Naive thymus-derived CD4-positive, alpha-beta T cell (primary cell): ENCODE data around the gene CYTH2. TPM values are rescaled to one million over a fixed set of nuclear protein-coding genes. Genes with fewer than 3 reads are reported as not detected.

Source experiments
- ATAC-seq: fragments of 150-1000 bp; cut with Tn5 transposase; 2 replicates; pipeline ENCODE4 v1.10.0; 2021; ENCODE audit warnings: mild to moderate bottlenecking, moderate library complexity
- CTCF ChIA-PET: fragments of 350-600 bp; sonication (Branson Sonifier 250); formaldehyde crosslinking; loops from one replicate; lab custom pipeline; 2021; ENCODE audit warnings: antibody characterized with exemption; lab: Charles Lee
- POLR2A ChIA-PET: fragments of 350-600 bp; sonication (Branson Sonifier 250); formaldehyde crosslinking; loops from one replicate; lab custom pipeline; 2021; ENCODE audit warnings: antibody characterized with exemption, inconsistent platforms; lab: Charles Lee
- DNase-seq, 9 donors: peaks; one replicate each; pipeline versions ENCODE4 v3.0.0 to v3.0.0-alpha.2; 2020 to 2022; ENCODE audit warnings: mixed read lengths in 1 of 9
- H3K27ac ChIP-seq: one replicate; pipeline ENCODE4 v1.7.0; 2013; ENCODE audit warnings: mild to moderate bottlenecking, low read depth, low read length, moderate library complexity
- H3K27me3 ChIP-seq, 2 donors: one replicate each; pipeline ENCODE4 v1.7.0; 2013; ENCODE audit warnings: low read length in 2 of 2, mild to moderate bottlenecking in 2 of 2, moderate library complexity in 2 of 2; ENCODE audit not compliant: control insufficient read depth in 2 of 2, insufficient read depth in 2 of 2
- H3K36me3 ChIP-seq, 3 experiments: 1 replicate in 2 of 3; 2 replicates in 1 of 3; pipeline ENCODE4 v1.7.0; 2013; ENCODE audit warnings: low read length in 3 of 3, mild to moderate bottlenecking in 3 of 3, moderate library complexity in 1 of 3; ENCODE audit not compliant: insufficient read depth in 3 of 3, control insufficient read depth in 2 of 3
- H3K4me1 ChIP-seq, 2 donors: one replicate each; pipeline ENCODE4 v1.7.0; 2013; ENCODE audit warnings: low read length in 2 of 2, mild to moderate bottlenecking in 2 of 2, moderate library complexity in 1 of 2; ENCODE audit not compliant: control insufficient read depth in 2 of 2, insufficient read depth in 2 of 2
- H3K4me3 ChIP-seq: 2 replicates; pipeline ENCODE4 v1.7.0; 2013; ENCODE audit warnings: mild to moderate bottlenecking, low read length
- H3K9me3 ChIP-seq, 3 experiments: 1 replicate in 2 of 3; 2 replicates in 1 of 3; pipeline ENCODE4 v1.7.0; 2013; ENCODE audit warnings: low read length in 3 of 3; ENCODE audit not compliant: control insufficient read depth in 2 of 3
- H3K27ac Mint-ChIP-seq, 9 donors: one replicate each; pipeline ENCODE4 v1.8.0; 2020 to 2022; ENCODE audit warnings: mixed read lengths in 9 of 9, mild to moderate bottlenecking in 8 of 9, moderate library complexity in 5 of 9, inconsistent platforms in 2 of 9
- H3K27me3 Mint-ChIP-seq, 5 donors: one replicate each; pipeline ENCODE4 v1.8.0; 2021 to 2022; ENCODE audit warnings: mixed read lengths in 5 of 5, mild to moderate bottlenecking in 1 of 5
- H3K36me3 Mint-ChIP-seq, 5 donors: one replicate each; pipeline ENCODE4 v1.8.0; 2020 to 2022; ENCODE audit warnings: mixed read lengths in 5 of 5, mild to moderate bottlenecking in 3 of 5, inconsistent platforms in 1 of 5
- H3K4me1 Mint-ChIP-seq, 7 donors: one replicate each; pipeline ENCODE4 v1.8.0; 2020 to 2022; ENCODE audit warnings: mixed read lengths in 7 of 7, mild to moderate bottlenecking in 3 of 7, inconsistent platforms in 1 of 7
- H3K4me3 Mint-ChIP-seq, 10 donors: one replicate each; pipeline ENCODE4 v1.8.0; 2020 to 2022; ENCODE audit warnings: mild to moderate bottlenecking in 10 of 10, mixed read lengths in 10 of 10, moderate library complexity in 6 of 10, inconsistent platforms in 2 of 10
- H3K9me3 Mint-ChIP-seq, 11 donors: one replicate each; pipeline ENCODE4 v1.8.0; 2020 to 2022; ENCODE audit warnings: mixed read lengths in 11 of 11, mild to moderate bottlenecking in 4 of 11, inconsistent platforms in 1 of 11, moderate library complexity in 1 of 11
- intact Hi-C, 2 donors: fragments of 100-400 bp; cut with micrococcal nuclease; formaldehyde crosslinking; loops; one replicate each; pipeline ENCODE4 v1.15.1; 2023
- polyA plus RNA-seq, 2 donors: library from polyadenylated mRNA; unstranded; fragments of 300-500 nt; fragmentation: Illumina TruSeq; gene quantifications; one replicate each; pipeline ENCODE4 v1.2.3, GENCODE V29; 2021
- total RNA-seq, 6 experiments: library from RNA in 5 of 6; stranded (reverse) in 5 of 6; gene quantifications; 1 replicate in 5 of 6; 2 replicates in 1 of 6; pipeline ENCODE4 v1.2.3 and lab custom pipeline; 2021 to 2026

CYTH2 gene
- total and polyA plus RNA-seq, 7 experiments from 2014 or later = 23.6 to 82.1 (median 49.2) TPM

GRCh38 chr19:48524221-48524620 lies 55.1 kb downstream of the CYTH2 start:
- Mint-ChIP-seq H3K4me1 (no peaks in the 10 kb centered on the region), H3K4me3 (no peak overlapping the region), H3K27ac (no peak overlapping the region), H3K36me3 (peaks cover 0 to 14% (median 9%) of the 10 kb centered on the region in 5 donors), H3K9me3 (peaks cover 4 to 48% (median 24%) of the 10 kb centered on the region in 11 donors), H3K27me3 (peaks cover 0 to 5% (median 0%) of the 10 kb centered on the region in 5 donors)
- Histone ChIP-seq H3K4me1 (no peaks in the 10 kb centered on the region), H3K27ac (no peak overlapping the region), H3K27me3 (no peaks in the 10 kb centered on the region), H3K36me3 (no peaks in the 10 kb centered on the region), H3K4me3 (no peak overlapping the region), H3K9me3 (peaks cover 0 to 22% (median 0%) of the 10 kb centered on the region in 3 experiments)
- DNase-seq = no peak
- no peak for ATAC-seq
- CTCF ChIA-PET = interaction anchor here (0.6 kb wide), 1 partner anchor 9 kb away, joined by 3 read pairs; no protein-coding TSS in a partner anchor
- intact Hi-C loops = no loop called here
- POLR2A ChIA-PET = no interaction called here

DNA sequence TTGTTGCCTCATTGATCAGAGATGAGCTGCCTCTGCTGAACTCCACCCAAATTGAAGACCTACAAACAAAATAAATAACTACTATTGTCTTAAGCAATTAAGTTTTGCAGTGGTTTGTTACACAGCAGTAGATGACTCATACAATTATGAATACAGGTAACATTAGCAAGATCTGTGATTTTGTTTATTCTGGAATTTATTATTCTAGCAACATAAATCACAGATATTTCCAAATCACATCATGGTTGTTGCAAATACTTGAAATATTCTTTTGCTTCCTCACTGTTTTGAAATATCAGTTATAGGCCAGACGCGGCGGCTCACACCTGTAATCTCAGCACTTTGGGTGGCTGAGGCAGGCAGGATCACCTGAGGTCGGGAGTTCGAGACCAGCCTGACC lies 55.6 kb downstream of the CYTH2 start:
- Histone ChIP-seq H3K27ac (no peak overlapping the region), H3K4me3 (no peak overlapping the region), H3K27me3 (no peaks in the 10 kb centered on the region), H3K4me1 (no peaks in the 10 kb centered on the region), H3K36me3 (no peaks in the 10 kb centered on the region), H3K9me3 (peaks cover 0 to 24% (median 0%) of the 10 kb centered on the region in 3 experiments)
- no peak overlapping the region for H3K27ac Mint-ChIP-seq
- ChIA-PET CTCF (no interaction called here), POLR2A (no interaction called here)
- peaks cover 4 to 52% (median 25%) of the 10 kb centered on the region in 11 donors for H3K9me3 Mint-ChIP-seq
- no peak for ATAC-seq
- DNase-seq = no peak
- H3K36me3 Mint-ChIP-seq = peaks cover 0 to 16% (median 9%) of the 10 kb centered on the region in 5 donors
- peaks cover 0 to 5% (median 0%) of the 10 kb centered on the region in 5 donors for H3K27me3 Mint-ChIP-seq
- no peaks in the 10 kb centered on the region for H3K4me1 Mint-ChIP-seq
- H3K4me3 Mint-ChIP-seq = no peak overlapping the region
- intact Hi-C loops = no loop called here

GRCh38 chr19:48529156-48529555 lies 60.0 kb downstream of the CYTH2 start:
- H3K27ac ChIP-seq = no peak overlapping the region
- CTCF ChIA-PET = no interaction called here
- Mint-ChIP-seq H3K9me3 (peaks cover 2 to 57% (median 24%) of the 10 kb centered on the region in 11 donors), H3K4me3 (no peak overlapping the region), H3K4me1 (no peaks in the 10 kb centered on the region), H3K27me3 (peaks cover 0 to 11% (median 2%) of the 10 kb centered on the region in 5 donors), H3K27ac (no peak overlapping the region), H3K36me3 (peaks cover 0 to 16% (median 6%) of the 10 kb centered on the region in 5 donors)
- DNase-seq (no peak), ATAC-seq (no peak)
- H3K9me3 ChIP-seq = peaks cover 0 to 22% (median 0%) of the 10 kb centered on the region in 3 experiments
- H3K36me3 ChIP-seq = no peaks in the 10 kb centered on the region
- H3K4me3 ChIP-seq = no peak overlapping the region
- H3K4me1 ChIP-seq = no peaks in the 10 kb centered on the region
- no peaks in the 10 kb centered on the region for H3K27me3 ChIP-seq
- POLR2A ChIA-PET = no interaction called here
- intact Hi-C loops = no loop called here

DNA sequence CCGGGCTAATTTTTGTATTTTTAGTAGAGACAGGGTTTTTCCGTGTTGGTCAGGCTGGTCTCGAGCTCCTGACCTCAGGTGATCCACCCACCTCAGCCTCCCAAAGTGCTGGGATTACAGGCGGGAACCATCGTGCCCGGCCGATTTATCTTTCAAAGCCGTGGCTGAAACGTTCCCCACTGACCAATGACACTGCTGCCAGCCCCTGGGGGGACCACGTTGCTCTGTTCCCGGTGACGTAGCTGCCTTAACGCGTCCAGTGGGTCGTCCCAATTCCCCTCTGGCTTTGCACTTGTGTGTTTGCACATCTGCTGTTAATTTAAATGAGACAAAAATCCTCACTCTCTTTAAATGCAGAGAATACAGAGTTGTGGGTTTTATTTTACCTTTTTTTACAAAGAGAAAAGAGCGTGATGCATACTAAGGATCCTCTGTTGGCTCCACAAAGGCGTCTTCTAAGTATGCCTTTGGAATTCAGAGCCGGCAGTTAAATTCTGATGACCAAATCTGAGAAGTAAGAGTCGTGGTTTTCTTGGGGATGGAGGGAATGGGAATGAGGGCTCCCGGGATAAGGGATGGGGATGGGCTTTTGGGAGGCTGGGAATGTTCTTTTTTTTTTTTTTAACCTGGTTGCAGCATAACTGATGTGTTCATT lies 61.0 kb downstream of the CYTH2 start:
- Mint-ChIP-seq H3K27ac (no peak overlapping the region), H3K27me3 (peaks cover 0 to 9% (median 2%) of the 10 kb centered on the region in 5 donors), H3K4me3 (no peak overlapping the region), H3K9me3 (peaks cover 0 to 48% (median 19%) of the 10 kb centered on the region in 11 donors), H3K36me3 (peaks cover 0 to 16% (median 5%) of the 10 kb centered on the region in 5 donors), H3K4me1 (no peaks in the 10 kb centered on the region)
- ATAC-seq (no peak), DNase-seq (no peak)
- H3K4me3 ChIP-seq = no peak overlapping the region
- H3K36me3 ChIP-seq = no peaks in the 10 kb centered on the region
- POLR2A ChIA-PET = no interaction called here
- CTCF ChIA-PET = no interaction called here
- intact Hi-C loops = no loop called here
- H3K9me3 ChIP-seq = peaks cover 0 to 16% (median 0%) of the 10 kb centered on the region in 3 experiments
- H3K4me1 ChIP-seq = no peaks in the 10 kb centered on the region
- H3K27me3 ChIP-seq = no peaks in the 10 kb centered on the region
- H3K27ac ChIP-seq = no peak overlapping the region

DNA sequence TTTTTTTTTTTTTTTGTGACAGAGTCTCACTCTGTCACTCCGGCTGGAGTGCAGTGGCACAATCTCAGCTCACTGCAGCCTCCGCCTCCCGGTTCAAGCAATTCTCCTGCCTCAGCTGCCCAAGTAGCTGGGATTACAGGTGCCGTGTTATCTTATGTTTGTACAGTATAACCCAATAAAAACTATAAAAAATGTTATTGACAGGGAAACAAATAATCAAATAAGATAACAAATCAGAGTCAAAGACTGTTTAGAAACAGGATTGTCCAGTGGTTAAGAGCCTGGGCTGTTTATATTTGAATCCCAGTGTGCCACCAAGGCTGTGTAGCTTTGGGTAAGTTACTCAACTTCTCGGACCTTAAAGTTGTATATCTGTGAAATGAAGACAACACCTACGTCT lies 61.6 kb downstream of the CYTH2 start:
- Histone ChIP-seq H3K4me1 (no peaks in the 10 kb centered on the region), H3K27me3 (no peaks in the 10 kb centered on the region), H3K4me3 (no peak overlapping the region), H3K27ac (no peak overlapping the region), H3K9me3 (peaks cover 0 to 16% (median 0%) of the 10 kb centered on the region in 3 experiments), H3K36me3 (no peaks in the 10 kb centered on the region)
- no peak overlapping the region for H3K27ac Mint-ChIP-seq
- ATAC-seq (no peak), DNase-seq (no peak)
- no peaks in the 10 kb centered on the region for H3K4me1 Mint-ChIP-seq
- CTCF ChIA-PET = interaction anchor here (0.7 kb wide), 1 partner anchor 157 kb away, joined by 3 read pairs; no protein-coding TSS in a partner anchor
- peaks cover 0 to 9% (median 2%) of the 10 kb centered on the region in 5 donors for H3K27me3 Mint-ChIP-seq
- H3K4me3 Mint-ChIP-seq = no peak overlapping the region
- H3K36me3 Mint-ChIP-seq = peaks cover 0 to 16% (median 5%) of the 10 kb centered on the region in 5 donors
- POLR2A ChIA-PET = no interaction called here
- H3K9me3 Mint-ChIP-seq = peaks cover 0 to 44% (median 19%) of the 10 kb centered on the region in 11 donors
- intact Hi-C loops = no loop called here

Other genes with a start within 250 kb of the CYTH2 start
- gene CARD8, start 213.5 kb upstream of the CYTH2 start, total RNA-seq = 100 to 1,000 TPM; 104 to 301 (median 182) TPM
- gene CARD8, start 213.5 kb upstream of the CYTH2 start, polyA plus RNA-seq = 100 to 1,000 TPM in 1 of 2 donors, 10 to 100 TPM in 1; 73.6 to 101 TPM
- under 1 TPM in 2 of 5 experiments, not detected in 3; 0.29 to 0.51 TPM for gene ZNF114, start 199.3 kb upstream of the CYTH2 start, total RNA-seq
- not detected for gene ZNF114, start 199.3 kb upstream of the CYTH2 start, polyA plus RNA-seq
- 100 to 1,000 TPM; 183 to 425 (median 257) TPM for gene EMP3, start 143.8 kb upstream of the CYTH2 start, total RNA-seq
- 100 to 1,000 TPM; 511 to 711 TPM for gene EMP3, start 143.8 kb upstream of the CYTH2 start, polyA plus RNA-seq
- 10 to 100 TPM; 11.6 to 39.8 (median 20.1) TPM for gene TMEM143, start 105.4 kb upstream of the CYTH2 start, total RNA-seq
- gene TMEM143, start 105.4 kb upstream of the CYTH2 start, polyA plus RNA-seq = 10 to 100 TPM in 1 of 2 donors, 1 to 10 TPM in 1; 5.7 to 12.7 TPM
- not detected for gene SYNGR4, start 105.0 kb upstream of the CYTH2 start, total RNA-seq
- not detected for gene SYNGR4, start 105.0 kb upstream of the CYTH2 start, polyA plus RNA-seq
- 10 to 100 TPM; 42.7 to 73.9 (median 52.3) TPM for gene KDELR1, start 77.8 kb upstream of the CYTH2 start, total RNA-seq
- gene KDELR1, start 77.8 kb upstream of the CYTH2 start, polyA plus RNA-seq = 10 to 100 TPM; 22.2 to 24.3 TPM
- under 1 TPM; 0.08 to 0.39 (median 0.11) TPM for gene GRIN2D, start 75.7 kb upstream of the CYTH2 start, total RNA-seq
- gene GRIN2D, start 75.7 kb upstream of the CYTH2 start, polyA plus RNA-seq = not detected
- 10 to 100 TPM; 26.1 to 45.8 (median 36.3) TPM for gene GRWD1, start 23.4 kb upstream of the CYTH2 start, total RNA-seq
- gene GRWD1, start 23.4 kb upstream of the CYTH2 start, polyA plus RNA-seq = 10 to 100 TPM; 42.8 to 51.6 TPM
- gene KCNJ14, start 13.8 kb upstream of the CYTH2 start, total RNA-seq = 1 to 10 TPM; 1.5 to 3.9 (median 2.4) TPM
- under 1 TPM; 0.05 to 0.21 TPM for gene KCNJ14, start 13.8 kb upstream of the CYTH2 start, polyA plus RNA-seq
- gene LMTK3, start 42.5 kb downstream of the CYTH2 start, total RNA-seq = 10 to 100 TPM in 4 of 5 experiments, 1 to 10 TPM in 1; 5.3 to 21.4 (median 19.2) TPM
- under 1 TPM in 1 of 2 donors, not detected in 1; 0.03 TPM for gene LMTK3, start 42.5 kb downstream of the CYTH2 start, polyA plus RNA-seq
- not detected for gene SULT2B1, start 82.8 kb downstream of the CYTH2 start, total RNA-seq
- gene SULT2B1, start 82.8 kb downstream of the CYTH2 start, polyA plus RNA-seq = under 1 TPM in 1 of 2 donors, not detected in 1; 0.41 TPM
- gene SPACA4, start 137.4 kb downstream of the CYTH2 start, total RNA-seq = not detected
- not detected for gene SPACA4, start 137.4 kb downstream of the CYTH2 start, polyA plus RNA-seq
- 1 to 10 TPM in 3 of 5 experiments, under 1 TPM in 1, not detected in 1; 0.80 to 3.7 (median 2.9) TPM for gene FAM83E, start 145.7 kb downstream of the CYTH2 start, total RNA-seq
- under 1 TPM in 1 of 2 donors, not detected in 1; 0.66 TPM for gene FAM83E, start 145.7 kb downstream of the CYTH2 start, polyA plus RNA-seq
- 1,000 to 10,000 TPM; 1,570 to 2,826 (median 2,745) TPM for gene RPL18, start 149.8 kb downstream of the CYTH2 start, total RNA-seq
- 1,000 to 10,000 TPM; 2,813 to 2,817 TPM for gene RPL18, start 149.8 kb downstream of the CYTH2 start, polyA plus RNA-seq
- 10 to 100 TPM; 20.1 to 34.7 (median 30.5) TPM for gene SPHK2, start 150.1 kb downstream of the CYTH2 start, total RNA-seq
- gene SPHK2, start 150.1 kb downstream of the CYTH2 start, polyA plus RNA-seq = 10 to 100 TPM; 11.2 to 11.7 TPM
- 10 to 100 TPM; 11.9 to 79.9 (median 33.2) TPM for gene DBP, start 168.0 kb downstream of the CYTH2 start, total RNA-seq
- gene DBP, start 168.0 kb downstream of the CYTH2 start, polyA plus RNA-seq = 100 to 1,000 TPM in 1 of 2 donors, 10 to 100 TPM in 1; 61.7 to 130 TPM
- 10 to 100 TPM in 4 of 5 experiments, 1 to 10 TPM in 1; 7.5 to 20.5 (median 12.5) TPM for gene CA11, start 176.8 kb downstream of the CYTH2 start, total RNA-seq
- gene CA11, start 176.8 kb downstream of the CYTH2 start, polyA plus RNA-seq = 1 to 10 TPM; 6.3 to 8.0 TPM
- gene NTN5, start 203.6 kb downstream of the CYTH2 start, total RNA-seq = 1 to 10 TPM in 4 of 5 experiments, under 1 TPM in 1; 0.99 to 5.9 (median 3.0) TPM
- gene NTN5, start 203.6 kb downstream of the CYTH2 start, polyA plus RNA-seq = under 1 TPM; 0.41 to 0.59 TPM
- gene FUT2, start 226.6 kb downstream of the CYTH2 start, total RNA-seq = not detected
- gene FUT2, start 226.6 kb downstream of the CYTH2 start, polyA plus RNA-seq = under 1 TPM; 0.09 to 0.78 TPM